Mammary epithelial cell (primary cell): ENCODE data around the gene AS3MT.

Source experiments
- CTCF ChIP-seq, 2 donors: IDR thresholded peaks in 1 of 2; conservative IDR thresholded peaks in 1 of 2; 2 replicates each; pipeline ENCODE4 v1.5.1; 2011 to 2012; ENCODE audit warnings: inconsistent platforms in 2 of 2, low read length in 2 of 2, mild to moderate bottlenecking in 2 of 2, control low read depth in 1 of 2, low read depth in 1 of 2; ENCODE audit not compliant: insufficient read depth in 1 of 2; ENCODE audit errors: extremely low read depth in 1 of 2
- EZH2 ChIP-seq: IDR thresholded peaks from 2 replicates; pipeline ENCODE4 v1.6.1; 2012; ENCODE audit warnings: low read length, inconsistent platforms, borderline replicate concordance

- TF ChIP-seq CTCF (conservative IDR thresholded peaks at IDR 0.05 in 1 of 2, IDR thresholded peaks at IDR 0.05 in 1 of 2; ENCODE audit: extremely low read depth in 1 of 2, insufficient read depth in 1 of 2, low read depth in 1 of 2, low read length in 2 of 2) (no peak), EZH2 (no peak)
Observed at GRCh38 chr10:102845352-102845902, 23.8 kb upstream of the AS3MT start.
